Suppressor macrophage treated with lipopolysaccharide for 4 hours (primary cell): Measurements from ENCODE around the gene ROR2.
"Not testable (repeated sequence)": the region's sequence is repeated elsewhere in the genome, so short reads cannot be mapped to it uniquely, and the experiment has no call there.

Experiments
- DNase-seq: peaks from one replicate; pipeline ENCODE4 v3.0.0-alpha.2; 2020

Gene ROR2

GRCh38 chr9:91949946-91950664, at the start of gene ROR2:
Gene ROR2, minus strand, starts transcription at chr9:91950228.
- DNase-seq, result peak; percentile 48

DNA sequence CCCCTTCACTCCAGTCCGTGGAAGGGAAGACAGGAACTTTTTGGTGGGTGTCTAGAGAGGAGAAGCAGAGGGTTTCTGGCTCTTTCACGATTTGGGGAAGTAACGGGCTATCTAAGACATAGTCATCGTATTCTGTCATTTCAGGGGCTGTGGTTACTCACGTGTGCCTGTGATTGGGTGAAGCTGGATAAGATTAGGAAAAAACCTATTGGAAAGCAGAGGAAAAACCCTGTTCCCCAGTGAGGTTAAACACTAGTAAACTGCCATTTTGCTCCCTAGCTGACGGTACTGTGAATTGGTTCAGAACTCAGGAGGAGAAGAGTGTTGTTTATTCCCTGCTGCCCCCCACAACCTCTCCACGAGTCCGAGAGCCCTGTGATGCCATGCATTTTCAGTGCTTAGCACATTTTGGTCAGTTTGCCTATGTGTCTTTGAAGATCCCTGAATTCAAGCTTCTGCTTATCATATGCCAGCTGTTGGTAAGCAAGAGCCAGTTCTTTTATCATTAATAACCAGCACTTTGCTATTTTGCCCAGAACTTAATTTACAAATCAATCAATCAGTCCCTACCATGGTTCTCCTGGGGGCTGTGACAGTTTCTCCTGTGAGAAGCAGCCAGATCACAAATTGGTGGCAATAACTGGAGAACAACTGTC, 45.1 kb upstream of the ROR2 start:
- DNase-seq, result peak; percentile 39

- no peak for DNase-seq
Observed at GRCh38 chr9:91994422-91994821, 44.4 kb upstream of the ROR2 start.

- DNase-seq, result no peak
Observed at GRCh38 chr9:91992461-91993041, 42.5 kb upstream of the ROR2 start.

GRCh38 chr9:91991721-91992341, 41.8 kb upstream of the ROR2 start:
- DNase-seq, result no peak

GRCh38 chr9:91986248-91986647, 36.2 kb upstream of the ROR2 start:
- DNase-seq, result no peak

DNA sequence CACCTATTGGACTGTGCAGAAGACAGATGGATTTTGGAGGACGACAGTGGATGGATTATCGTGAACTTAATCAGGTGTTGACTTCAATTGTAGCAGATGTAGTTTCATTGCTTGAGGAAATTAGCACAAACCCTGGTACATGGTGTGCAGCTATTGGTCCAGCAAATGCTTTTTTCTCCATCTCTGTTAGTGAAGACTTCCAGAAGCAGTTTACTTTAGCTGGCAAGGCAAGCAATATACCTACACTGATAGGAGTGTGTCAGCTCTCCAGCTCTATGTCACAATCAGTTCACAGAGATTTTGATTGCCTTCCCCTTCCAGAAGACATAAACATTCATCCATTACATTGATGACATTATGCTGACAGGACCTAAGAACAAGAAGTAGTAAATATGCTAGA, 35.7 kb upstream of the ROR2 start:
- DNase-seq, result no peak

GRCh38 chr9:91978740-91979414, 28.8 kb upstream of the ROR2 start:
- peak; percentile 35 for DNase-seq

GRCh38 chr9:91975254-91975653, 25.2 kb upstream of the ROR2 start:
- DNase-seq, result not testable (repeated sequence)

DNA sequence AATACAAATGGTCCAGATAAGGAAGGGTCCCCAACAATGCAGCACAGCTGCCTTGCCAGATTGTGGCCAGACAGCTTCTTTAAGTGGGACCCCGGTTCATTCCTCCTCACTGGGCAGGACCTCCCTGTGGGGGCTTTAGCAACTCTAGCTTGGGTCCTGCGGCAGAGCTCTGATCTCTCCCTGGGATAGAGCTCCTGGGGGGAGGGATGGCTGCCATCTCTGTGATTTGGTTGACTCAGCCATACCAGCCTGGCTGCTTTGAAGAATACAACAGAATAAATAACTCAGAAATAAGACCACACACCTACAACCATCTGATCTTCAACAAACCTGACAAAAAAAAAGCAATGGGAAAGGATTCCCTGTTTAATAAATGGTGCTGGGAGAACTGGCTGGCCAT, 22.7 kb upstream of the ROR2 start:
- DNase-seq, result no peak

GRCh38 chr9:91972076-91972626, 22.1 kb upstream of the ROR2 start:
- DNase-seq, result no peak

DNA sequence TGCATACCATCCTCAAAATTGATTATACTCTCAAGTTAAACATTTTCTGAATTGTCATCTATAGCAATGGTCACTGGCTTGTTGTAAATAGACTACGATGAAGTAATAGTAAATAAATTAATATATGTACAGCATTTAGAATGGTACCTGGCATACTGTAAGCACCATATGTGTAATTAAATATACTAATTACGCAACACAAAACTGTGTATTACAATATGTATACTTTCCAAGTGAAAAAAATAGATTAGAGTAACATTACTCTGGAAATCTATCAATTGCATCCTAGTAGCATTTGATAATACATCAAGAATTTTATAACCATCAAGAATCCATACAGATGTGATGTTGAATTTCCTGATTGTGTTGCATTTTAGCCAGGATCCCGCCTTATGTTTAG, 17.2 kb upstream of the ROR2 start:
- DNase-seq, result no peak

DNA sequence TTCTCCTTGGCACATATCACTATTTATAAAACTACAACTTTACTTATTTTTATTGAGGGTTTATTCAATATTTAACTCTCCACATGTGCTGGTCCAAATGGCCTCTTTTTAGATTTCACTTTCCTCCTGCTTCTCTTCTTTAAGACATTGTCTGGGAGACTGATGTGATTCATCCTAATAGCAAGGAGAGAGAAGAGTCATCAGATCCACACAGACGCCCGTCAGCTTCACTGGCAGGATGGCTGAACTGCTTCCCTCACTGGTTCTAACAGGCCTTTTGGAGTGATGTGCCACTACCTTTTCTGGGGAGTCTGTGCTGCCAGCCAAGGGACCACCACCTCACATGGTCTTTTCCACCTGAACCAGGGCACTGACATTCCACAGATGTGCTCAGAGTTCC, 16.5 kb upstream of the ROR2 start:
- no peak for DNase-seq

DNA sequence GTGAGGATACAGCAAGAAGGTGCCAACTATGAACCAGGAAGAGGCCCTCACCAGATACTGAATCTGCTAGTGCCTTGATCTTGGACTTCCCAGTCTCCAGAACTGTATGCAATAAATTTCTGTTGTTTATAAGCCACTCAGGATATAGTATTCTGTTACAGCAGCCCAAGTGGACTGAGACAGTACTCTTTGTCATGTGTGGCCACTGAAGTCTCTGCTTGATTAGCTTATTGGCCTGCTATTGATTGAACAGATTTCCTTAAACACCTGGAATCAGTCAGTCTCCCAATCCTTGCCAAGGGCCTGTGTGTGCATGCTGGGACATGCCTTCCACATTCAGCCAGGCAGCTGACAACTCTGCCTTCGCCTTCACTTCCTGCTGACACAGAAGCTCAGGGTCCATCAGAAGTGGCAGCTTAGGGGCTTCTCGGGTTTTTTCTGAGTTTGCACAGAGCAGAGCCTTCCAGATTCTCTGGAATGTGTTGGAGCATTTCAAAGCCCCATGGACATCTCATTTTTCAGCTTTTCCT, 13.7 kb upstream of the ROR2 start:
- DNase-seq, result no peak

GRCh38 chr9:91960367-91960766, 10.3 kb upstream of the ROR2 start:
- no peak for DNase-seq

GRCh38 chr9:91958174-91958573, 8.1 kb upstream of the ROR2 start:
- DNase-seq, result no peak

DNA sequence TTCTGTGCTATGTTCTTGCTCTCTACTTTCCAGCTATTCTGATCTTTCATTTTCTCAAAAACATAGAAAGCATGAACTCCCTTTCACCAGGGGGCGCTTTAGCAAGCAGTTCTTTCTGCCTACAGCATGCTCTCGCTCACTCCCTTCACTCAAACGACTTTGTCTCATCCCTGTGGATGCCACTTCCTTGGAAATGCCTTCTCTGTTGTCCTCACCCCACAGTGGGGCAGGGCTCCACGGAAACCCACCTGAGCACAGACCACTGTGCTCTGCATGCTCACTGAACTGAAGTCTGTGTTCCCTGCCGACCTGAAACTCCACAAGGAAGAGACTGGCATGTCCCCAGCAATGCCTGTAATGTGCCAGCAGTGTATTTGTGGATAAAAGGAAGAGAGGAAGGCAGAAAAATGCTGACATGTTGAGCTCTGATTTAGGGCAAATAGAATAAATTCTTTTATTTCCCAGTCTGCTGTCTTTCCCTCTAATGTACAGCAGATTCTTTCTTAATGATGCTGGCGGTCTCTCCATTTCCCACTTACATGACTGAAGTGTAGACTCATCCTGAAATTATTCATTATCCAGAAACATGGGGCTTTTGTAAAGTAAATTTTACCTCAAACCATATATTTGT, 4.9 kb upstream of the ROR2 start:
- DNase-seq, result peak; percentile 23

DNA sequence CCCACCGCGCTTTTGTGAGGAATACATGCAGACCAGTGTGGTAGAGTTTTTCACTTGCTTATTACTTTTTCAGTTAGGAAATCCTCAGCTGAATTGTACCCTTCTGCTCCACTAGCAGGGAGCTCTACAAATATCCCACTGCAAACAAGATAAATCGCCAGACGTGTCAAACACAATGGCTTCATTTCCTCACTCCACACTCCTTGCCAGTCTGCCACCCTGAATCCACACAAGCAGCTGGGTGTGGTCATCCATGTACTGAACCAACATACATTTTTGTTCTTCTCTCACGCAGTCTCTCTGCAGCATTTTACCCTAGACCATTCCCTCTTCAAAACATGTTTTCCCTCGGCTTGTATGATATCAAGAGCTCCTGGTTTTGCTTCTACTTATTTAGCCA, 3.7 kb upstream of the ROR2 start:
- no peak for DNase-seq

DNA sequence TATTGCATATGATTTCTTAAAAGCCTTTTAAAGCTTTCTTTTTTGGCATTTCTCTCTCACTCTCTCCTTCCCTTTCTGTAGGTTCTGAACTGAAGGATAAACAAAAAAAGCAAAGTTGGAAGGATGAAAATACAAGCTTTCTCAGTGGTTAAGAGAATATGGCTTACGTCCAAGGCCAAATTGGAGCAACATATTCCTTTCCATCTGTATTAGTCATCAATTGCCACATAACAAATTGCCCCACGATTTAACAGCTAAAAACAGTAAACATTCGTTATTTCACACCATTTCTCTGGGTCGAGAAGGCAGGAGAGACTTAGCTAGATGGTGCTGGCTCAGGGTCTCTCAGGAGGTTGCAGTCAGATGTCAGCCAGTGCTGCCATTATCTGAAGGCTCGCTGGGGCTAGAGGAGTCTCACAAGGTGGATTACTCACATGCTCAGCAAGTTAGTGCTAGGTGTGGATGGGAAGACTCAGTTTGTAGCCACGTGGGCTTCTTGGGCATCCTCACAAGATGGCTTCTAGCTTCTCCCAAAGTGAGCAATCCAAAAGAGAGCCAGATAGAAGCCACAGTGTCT, 2.0 kb upstream of the ROR2 start:
- DNase-seq, result no peak

DNA sequence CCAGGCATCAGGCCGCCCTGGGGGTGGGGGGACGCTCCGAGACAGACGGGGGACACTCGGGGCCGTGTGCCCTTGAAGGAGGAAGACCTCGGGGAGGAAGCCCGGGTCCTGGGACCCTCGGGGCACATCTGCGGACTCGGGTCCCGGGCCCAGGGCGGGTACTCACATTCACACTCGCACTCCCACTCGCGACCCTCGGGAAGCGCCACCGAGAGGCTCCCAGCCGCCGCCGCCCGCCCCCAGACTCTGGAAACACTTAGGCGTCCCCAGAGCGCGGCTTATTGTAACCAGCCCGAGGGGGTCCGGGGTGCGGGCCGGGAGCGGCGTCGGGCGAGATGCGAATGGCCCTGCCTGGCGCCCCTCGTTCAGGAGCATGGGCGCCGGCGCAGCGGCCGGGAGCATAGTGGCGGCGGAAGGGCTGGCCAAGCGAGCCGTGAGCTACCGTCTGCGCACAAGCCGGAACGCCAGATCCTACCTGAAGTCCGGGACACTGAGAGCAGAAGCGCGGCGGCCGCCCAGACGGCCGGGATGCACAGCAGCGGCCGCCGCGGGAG, 559 bp downstream of the ROR2 start:
- no peak for DNase-seq

DNA sequence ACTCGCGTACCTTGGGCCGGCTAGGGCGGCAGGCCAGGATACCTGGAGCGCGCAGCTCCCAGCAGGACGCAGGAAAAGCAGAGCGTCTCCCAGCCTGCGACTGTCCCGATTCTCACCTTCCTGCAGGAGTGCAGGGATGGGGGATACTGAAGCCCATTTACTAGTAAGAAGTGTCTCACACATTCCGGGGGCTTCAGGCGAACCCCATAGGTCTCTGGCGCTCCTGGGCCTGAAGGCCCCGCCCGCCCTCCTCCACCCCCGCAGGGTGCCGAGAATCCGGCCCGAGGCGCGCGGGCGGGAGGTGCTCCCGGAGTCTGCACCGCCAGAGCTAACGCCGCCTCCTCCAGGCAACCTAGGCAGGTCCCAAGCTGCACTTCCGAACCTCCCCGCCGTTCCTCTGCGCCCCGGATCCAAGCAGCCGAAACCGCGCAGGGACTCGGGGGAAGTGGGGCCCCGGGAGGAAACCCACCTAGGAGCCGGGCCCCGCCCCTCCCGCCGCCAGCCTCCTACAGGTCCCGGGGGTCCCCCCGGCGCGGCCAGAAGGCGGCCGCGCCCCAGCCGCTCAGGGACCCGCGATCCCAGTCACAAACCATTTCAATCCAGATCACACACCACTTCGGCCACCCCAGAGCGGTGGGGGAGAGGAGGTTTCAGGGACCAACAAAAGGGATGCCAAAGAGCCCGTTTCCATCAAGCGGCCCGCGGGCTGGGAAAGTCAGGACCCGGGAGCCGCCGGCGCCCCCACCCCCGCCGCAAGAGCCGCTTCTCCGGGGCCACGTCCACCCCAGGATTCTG, 1.2 kb downstream of the ROR2 start:
- DNase-seq, result no peak
